Kidney capillary endothelial cell (primary cell): ENCODE data around the gene SHROOM1.

ENCODE experiments used
- DNase-seq: peaks from one replicate; pipeline ENCODE4 v3.0.0-alpha.2; 2018; ENCODE audit warnings: low spot score

SHROOM1 gene

GRCh38 chr5:132825033-132825833 is 5.2 kb downstream of the SHROOM1 start:
- DNase-seq: no peak

DNA sequence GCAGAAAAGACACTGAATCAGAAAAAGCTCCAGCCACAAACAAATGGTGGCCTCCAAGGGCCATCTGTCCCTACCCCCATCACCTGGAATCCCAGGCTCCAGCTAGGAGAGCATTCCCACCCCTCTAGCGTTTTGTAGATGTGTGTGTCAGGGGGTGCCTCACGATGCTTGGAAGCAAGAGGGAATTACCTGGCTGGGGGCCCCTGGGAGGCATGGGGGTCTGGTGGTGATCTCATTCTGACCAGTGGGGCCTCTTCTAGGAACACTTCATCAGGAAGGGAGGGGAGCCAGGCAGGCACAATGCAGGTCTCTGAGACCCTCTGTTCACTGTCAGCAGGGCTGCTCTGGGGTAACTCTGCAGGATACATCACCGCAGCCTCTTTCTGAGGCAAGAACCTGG is 6.0 kb downstream of the SHROOM1 start:
- DNase-seq: no peak

- no peak for DNase-seq
Measured at GRCh38 chr5:132823481-132824050, 6.9 kb downstream of the SHROOM1 start.

DNA sequence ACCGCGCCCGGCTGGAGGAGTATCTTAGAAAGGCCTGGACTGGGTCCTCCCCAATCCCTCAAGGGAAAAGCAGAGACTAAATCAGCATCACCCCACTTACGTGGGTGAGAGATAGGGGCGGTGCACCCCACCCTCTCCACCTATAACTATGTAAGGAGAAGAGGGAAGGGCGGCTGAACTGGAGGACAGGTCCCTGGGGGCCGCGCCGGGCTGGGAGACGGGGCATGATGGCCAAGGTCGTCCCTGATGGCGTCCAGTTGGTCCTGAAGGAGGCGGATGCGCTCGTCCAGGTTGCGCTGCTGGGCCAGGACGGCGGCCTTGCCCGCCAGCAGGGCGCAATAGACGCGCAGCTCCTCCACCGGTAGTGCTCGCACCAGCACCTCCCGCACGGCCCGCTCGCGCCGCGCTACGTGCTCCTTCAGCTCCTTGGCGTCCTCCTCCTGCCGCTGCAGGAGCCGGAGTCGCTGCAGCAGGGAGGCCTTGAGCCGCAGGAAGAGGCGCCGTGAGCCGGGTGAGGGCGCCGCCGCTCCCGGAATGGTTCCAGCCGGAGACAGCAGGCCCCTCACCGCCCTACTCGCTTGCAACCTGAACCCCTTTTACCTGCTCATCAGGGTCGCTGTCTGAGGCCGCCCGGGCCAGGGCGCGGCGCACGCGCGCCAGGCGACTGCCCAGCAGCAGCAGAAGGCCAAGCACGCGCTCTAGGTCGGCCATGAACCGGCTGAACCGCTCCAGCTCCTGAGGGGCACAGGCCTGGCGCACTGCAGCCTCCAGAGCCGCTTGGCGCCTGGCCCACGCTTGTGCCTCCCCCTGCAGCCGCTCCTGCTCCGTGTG is 7.6 kb downstream of the SHROOM1 start:
- DNase-seq: no peak

DNA sequence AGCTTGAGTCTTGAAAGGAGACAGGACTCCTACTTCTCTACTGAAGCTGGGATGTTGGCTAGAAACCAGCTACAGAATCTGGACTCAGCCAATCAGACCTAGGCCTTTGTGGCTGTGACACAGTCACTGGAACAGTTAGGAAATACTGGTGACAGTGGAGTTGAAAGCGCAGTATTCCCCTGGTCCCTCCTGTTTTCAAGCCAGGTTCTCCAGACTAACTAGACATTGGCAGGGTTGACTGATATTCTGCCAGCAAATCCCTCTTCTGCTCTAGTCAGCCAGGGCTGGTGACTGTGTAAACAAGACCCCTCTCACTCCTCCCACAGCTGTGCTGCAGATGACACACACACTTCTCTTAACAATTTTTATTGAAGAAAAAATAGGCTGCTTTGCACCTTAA is 8.7 kb downstream of the SHROOM1 start:
- no peak for DNase-seq

DNA sequence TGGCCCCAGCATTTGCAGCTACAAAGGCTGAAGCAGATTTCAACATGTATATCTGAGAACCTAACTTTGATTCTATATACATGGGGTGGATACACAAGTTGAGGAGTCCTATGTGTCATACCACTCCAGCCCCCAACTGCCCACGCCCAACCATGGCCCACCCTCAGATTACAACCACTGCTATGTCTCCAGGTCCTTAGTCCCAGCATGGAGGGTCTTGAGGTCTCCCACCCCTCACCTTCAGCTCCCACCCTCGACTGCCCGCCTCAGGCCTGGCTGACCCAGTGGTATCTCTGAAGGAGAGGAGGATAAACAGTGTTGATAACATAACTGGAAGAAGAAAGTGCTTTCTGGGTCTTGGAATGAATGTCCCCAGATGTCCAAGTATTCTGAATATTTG is 9.1 kb downstream of the SHROOM1 start:
- DNase-seq: no peak

- DNase-seq: peak; percentile 92
Measured at GRCh38 chr5:132820162-132820754, 10.2 kb downstream of the SHROOM1 start.

DNA sequence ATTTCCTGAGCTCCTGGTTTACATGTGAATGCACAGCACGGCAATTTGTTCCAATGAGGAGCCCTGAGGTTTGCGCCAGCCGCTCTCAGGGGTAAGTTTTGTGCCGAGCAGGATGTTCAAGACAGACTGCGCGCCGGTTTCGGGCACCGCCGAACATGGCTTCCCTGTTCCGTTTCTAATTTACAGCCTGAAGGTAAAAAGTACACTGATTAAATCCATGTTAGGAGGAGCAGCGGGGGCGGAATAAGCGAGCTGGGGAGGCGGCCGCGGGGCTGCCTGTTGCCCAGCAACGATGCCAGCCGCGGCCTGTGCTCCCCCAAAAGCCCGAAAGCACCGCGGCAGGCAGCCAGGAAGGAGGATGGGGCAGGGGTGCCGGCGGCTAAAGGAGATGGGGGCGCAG is 11.0 kb downstream of the SHROOM1 start:
- DNase-seq: no peak

GRCh38 chr5:132817011-132817410 is 13.4 kb downstream of the SHROOM1 start:
- DNase-seq: no peak

- DNase-seq: no peak
Measured at GRCh38 chr5:132816554-132816953, 13.9 kb downstream of the SHROOM1 start.

GRCh38 chr5:132816083-132816482 is 14.4 kb downstream of the SHROOM1 start:
- no peak for DNase-seq

GRCh38 chr5:132815454-132815853 is 15.0 kb downstream of the SHROOM1 start:
- DNase-seq: no peak

GRCh38 chr5:132814503-132815294 is 15.7 kb downstream of the SHROOM1 start:
- no peak for DNase-seq

DNA sequence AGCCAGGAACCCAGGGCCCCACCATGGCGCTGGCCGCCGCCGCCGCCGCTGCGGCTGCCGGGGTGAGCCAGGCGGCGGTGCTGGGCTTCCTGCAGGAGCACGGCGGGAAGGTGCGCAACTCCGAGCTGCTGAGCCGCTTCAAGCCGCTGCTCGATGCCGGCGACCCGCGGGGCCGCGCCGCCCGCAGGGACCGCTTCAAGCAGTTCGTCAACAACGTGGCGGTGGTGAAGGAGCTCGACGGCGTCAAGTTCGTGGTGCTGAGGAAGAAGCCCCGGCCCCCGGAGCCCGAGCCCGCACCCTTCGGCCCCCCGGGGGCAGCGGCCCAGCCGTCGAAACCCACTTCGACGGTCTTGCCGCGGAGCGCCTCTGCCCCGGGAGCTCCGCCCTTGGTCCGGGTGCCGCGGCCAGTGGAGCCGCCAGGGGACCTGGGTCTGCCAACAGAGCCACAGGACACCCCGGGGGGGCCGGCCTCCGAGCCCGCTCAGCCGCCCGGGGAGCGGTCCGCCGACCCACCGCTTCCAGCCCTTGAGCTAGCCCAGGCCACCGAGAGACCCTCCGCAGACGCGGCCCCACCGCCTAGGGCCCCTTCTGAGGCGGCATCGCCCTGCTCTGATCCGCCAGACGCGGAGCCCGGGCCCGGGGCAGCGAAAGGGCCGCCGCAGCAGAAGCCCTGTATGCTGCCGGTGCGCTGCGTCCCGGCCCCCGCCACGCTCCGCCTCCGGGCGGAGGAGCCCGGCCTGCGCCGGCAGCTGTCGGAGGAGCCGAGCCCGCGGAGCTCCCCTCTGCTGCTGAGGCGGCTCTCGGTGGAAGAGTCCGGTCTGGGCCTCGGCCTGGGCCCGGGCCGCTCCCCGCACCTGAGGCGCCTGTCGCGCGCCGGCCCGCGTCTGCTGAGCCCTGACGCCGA is 16.6 kb downstream of the SHROOM1 start:
- no peak for DNase-seq

- no peak for DNase-seq
Measured at GRCh38 chr5:132812781-132813598, 17.5 kb downstream of the SHROOM1 start, which contains the start of gene SOWAHA. SOWAHA (plus strand) TSS chr5:132813302; CDS start chr5:132813622, 320 bp downstream.

GRCh38 chr5:132812123-132812765 is 18.2 kb downstream of the SHROOM1 start:
- no peak for DNase-seq

DNA sequence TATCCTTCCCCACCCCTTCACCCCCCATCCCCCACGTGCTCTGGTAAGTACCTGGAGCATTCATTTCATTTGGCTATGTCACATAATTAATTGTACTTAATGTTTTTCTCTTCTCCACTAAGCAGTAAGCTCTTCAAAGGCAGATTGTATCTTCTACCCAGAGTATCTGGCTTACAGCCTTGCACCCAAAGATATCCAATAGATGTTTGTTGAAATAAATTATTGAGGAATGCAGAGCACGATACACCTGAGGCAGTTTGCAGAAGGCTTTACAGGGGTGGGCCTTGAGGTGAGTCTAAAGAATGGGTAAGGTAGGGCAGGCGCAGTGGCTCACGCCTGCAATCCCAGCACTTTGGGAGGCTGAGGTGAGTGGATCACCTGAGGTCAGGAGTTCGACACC is 19.8 kb downstream of the SHROOM1 start:
- no peak for DNase-seq

DNA sequence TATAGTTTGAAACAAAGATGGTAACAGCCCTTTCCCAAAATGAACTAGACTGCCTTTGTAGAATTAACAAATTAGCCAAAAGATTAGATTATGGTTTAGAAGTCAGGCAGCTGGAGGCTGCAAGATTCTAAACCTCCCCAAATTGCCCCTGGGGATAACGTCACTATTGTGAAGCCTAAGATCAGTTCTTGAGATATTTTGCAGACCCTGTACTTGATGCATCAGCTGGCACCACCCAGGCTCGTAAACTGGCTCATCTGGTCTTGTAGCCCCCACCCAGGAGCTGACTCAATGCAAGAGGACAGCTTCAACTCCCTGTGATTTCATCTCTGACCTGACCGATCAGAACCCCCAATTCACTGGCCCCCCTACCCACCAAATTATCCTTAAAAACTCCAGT is 21.6 kb downstream of the SHROOM1 start:
- DNase-seq: no peak

GRCh38 chr5:132808448-132808847 is 22.0 kb downstream of the SHROOM1 start:
- DNase-seq: no peak
